ENCODE measurements around the gene MLLT10. TPM values are rescaled to one million over a fixed set of nuclear protein-coding genes. Genes with fewer than 3 reads are reported as not detected.

The MLLT10 gene
- total RNA-seq, 2 donors from 2014 or later = 55.8 to 62.9 TPM

GRCh38 chr10:21758239-21758638, 224.2 kb downstream of the MLLT10 start:
- TF ChIP-seq CTCF (conservative IDR thresholded peaks at IDR 0.05) = peak; percentile 27
- no peak overlapping the region for H3K27ac ChIP-seq (ENCODE audit: low read depth, low read length)
- H3K36me3 ChIP-seq (ENCODE audit: control insufficient read depth, insufficient read depth, low read length) = peaks cover 19% of the 10 kb centered on the region
- H3K4me3 ChIP-seq (ENCODE audit: low read length) = no peak overlapping the region
- H3K9ac ChIP-seq (ENCODE audit: extremely low read depth, low read length, poor library complexity, severe bottlenecking) = no peak overlapping the region
- no peaks in the 10 kb centered on the region for H3K9me3 Mint-ChIP-seq
- H3K36me3 Mint-ChIP-seq (ENCODE audit: low read depth) = peaks cover 12% of the 10 kb centered on the region
- DNase-seq = peak; percentile 76
- peaks cover 15% of the 10 kb centered on the region for H3K27me3 ChIP-seq (ENCODE audit: control insufficient read depth, insufficient read depth, low read length, poor library complexity, severe bottlenecking)
- H3K4me1 Mint-ChIP-seq = peaks cover 22% of the 10 kb centered on the region
- H3K9me3 ChIP-seq (ENCODE audit: control insufficient read depth, low read length) = no peaks in the 10 kb centered on the region
- WGBS, 2 experiments (ENCODE audit: insufficient coverage in 1 of 2, insufficient read length in 1 of 2) = 72 to 77% methylated on average over 10 to 14 of the region's 14 CpGs
- H3K4me3 Mint-ChIP-seq = no peak overlapping the region
- H3K27me3 Mint-ChIP-seq (ENCODE audit: insufficient read depth) = peaks cover 23% of the 10 kb centered on the region
- H3K27ac Mint-ChIP-seq = no peak overlapping the region
- peaks cover 17% of the 10 kb centered on the region for H3K4me1 ChIP-seq (ENCODE audit: control insufficient read depth, insufficient read depth, low read length)

GRCh38 chr10:21758696-21759095, 224.7 kb downstream of the MLLT10 start:
- Histone ChIP-seq H3K9ac (ENCODE audit: extremely low read depth, low read length, poor library complexity, severe bottlenecking) (no peak overlapping the region), H3K27ac (ENCODE audit: low read depth, low read length) (no peak overlapping the region), H3K9me3 (ENCODE audit: control insufficient read depth, low read length) (no peaks in the 10 kb centered on the region), H3K27me3 (ENCODE audit: control insufficient read depth, insufficient read depth, low read length, poor library complexity, severe bottlenecking) (peaks cover 11% of the 10 kb centered on the region), H3K4me3 (ENCODE audit: low read length) (no peak overlapping the region), H3K4me1 (ENCODE audit: control insufficient read depth, insufficient read depth, low read length) (peaks cover 17% of the 10 kb centered on the region), H3K36me3 (ENCODE audit: control insufficient read depth, insufficient read depth, low read length) (peaks cover 19% of the 10 kb centered on the region)
- H3K4me1 Mint-ChIP-seq = peaks cover 22% of the 10 kb centered on the region
- no peak for DNase-seq
- WGBS, 2 experiments (ENCODE audit: insufficient coverage in 1 of 2, insufficient read length in 1 of 2) = 89 to 100% methylated on average over 2 to 7 of the region's 7 CpGs
- H3K36me3 Mint-ChIP-seq (ENCODE audit: low read depth) = peaks cover 9% of the 10 kb centered on the region
- H3K27ac Mint-ChIP-seq = no peak overlapping the region
- H3K9me3 Mint-ChIP-seq = no peaks in the 10 kb centered on the region
- H3K27me3 Mint-ChIP-seq (ENCODE audit: insufficient read depth) = peaks cover 18% of the 10 kb centered on the region
- H3K4me3 Mint-ChIP-seq = no peak overlapping the region
- TF ChIP-seq CTCF (conservative IDR thresholded peaks at IDR 0.05) = no peak

GRCh38 chr10:21759232-21759631, 225.2 kb downstream of the MLLT10 start:
- peaks cover 5% of the 10 kb centered on the region for H3K27me3 ChIP-seq (ENCODE audit: control insufficient read depth, insufficient read depth, low read length, poor library complexity, severe bottlenecking)
- peaks cover 19% of the 10 kb centered on the region for H3K36me3 ChIP-seq (ENCODE audit: control insufficient read depth, insufficient read depth, low read length)
- H3K4me3 Mint-ChIP-seq = no peak overlapping the region
- H3K4me1 ChIP-seq (ENCODE audit: control insufficient read depth, insufficient read depth, low read length) = peaks cover 17% of the 10 kb centered on the region
- H3K9ac ChIP-seq (ENCODE audit: extremely low read depth, low read length, poor library complexity, severe bottlenecking) = no peak overlapping the region
- TF ChIP-seq CTCF (conservative IDR thresholded peaks at IDR 0.05) = no peak
- H3K4me3 ChIP-seq (ENCODE audit: low read length) = no peak overlapping the region
- H3K9me3 Mint-ChIP-seq = no peaks in the 10 kb centered on the region
- peaks cover 9% of the 10 kb centered on the region for H3K36me3 Mint-ChIP-seq (ENCODE audit: low read depth)
- H3K27ac Mint-ChIP-seq = no peak overlapping the region
- no peak for DNase-seq
- no peak overlapping the region for H3K27ac ChIP-seq (ENCODE audit: low read depth, low read length)
- no peaks in the 10 kb centered on the region for H3K9me3 ChIP-seq (ENCODE audit: control insufficient read depth, low read length)
- H3K27me3 Mint-ChIP-seq (ENCODE audit: insufficient read depth) = peaks cover 14% of the 10 kb centered on the region
- peaks cover 22% of the 10 kb centered on the region for H3K4me1 Mint-ChIP-seq
- 93 to 97% methylated on average over 7 to 21 of the region's 21 CpGs for WGBS, 2 experiments (ENCODE audit: insufficient coverage in 1 of 2, insufficient read length in 1 of 2)
